Activated naive CD4-positive, alpha-beta T cell (primary cell): ENCODE measurements around the gene RBM28.
"Not testable (repeated sequence)": the region's sequence is repeated elsewhere in the genome, so short reads cannot be mapped to it uniquely, and the experiment has no call there.

Experiments
- DNase-seq, 4 experiments: peaks; one replicate each; lab custom pipeline; 2025; lab: John Stamatoyannopoulos, UW

Gene RBM28

DNA sequence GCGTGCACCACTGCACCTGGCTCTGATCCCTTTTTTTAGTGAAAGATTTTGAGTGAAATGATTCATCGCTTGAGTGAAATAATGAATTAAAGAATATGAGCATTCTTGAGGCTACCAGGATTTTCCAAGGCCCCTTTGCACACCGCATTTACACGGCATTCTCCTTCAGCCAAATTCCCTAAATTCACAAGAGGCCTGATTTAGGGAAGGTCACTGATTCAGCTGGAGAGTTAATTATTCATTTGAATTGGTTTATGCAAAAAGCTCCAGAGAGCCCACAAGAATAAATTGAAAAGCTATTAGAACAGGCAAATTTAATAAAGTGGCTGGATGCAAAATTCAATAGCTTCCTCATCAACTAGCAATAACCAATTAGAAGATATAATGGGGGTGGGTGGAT lies 56.2 kb downstream of the RBM28 start:
- DNase-seq, result no peak

- no peak for DNase-seq
These were observed 59.6 kb downstream of the RBM28 start for GRCh38 chr7:128284102-128284501.

GRCh38 chr7:128281605-128282380 lies 61.9 kb downstream of the RBM28 start:
- DNase-seq, result no peak

DNA sequence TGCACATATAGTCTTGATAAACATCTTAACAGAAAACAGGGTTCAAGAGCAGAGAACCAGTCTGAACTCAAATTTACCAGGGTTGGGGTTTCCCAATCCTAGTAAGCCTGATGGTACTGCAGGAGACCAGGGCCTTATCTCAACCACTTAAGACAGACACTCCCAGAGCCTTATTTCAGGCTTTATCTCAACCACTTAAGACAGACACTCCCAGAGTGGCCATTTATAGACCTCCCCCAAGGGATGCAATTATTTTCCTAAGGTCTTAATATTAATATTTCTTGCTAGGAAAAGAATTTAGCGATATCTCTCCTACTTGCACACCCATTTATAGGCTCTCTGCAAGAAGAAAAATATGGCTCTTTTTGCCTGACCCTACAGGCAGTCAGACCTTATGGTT lies 63.3 kb downstream of the RBM28 start:
- not testable (repeated sequence) for DNase-seq

DNA sequence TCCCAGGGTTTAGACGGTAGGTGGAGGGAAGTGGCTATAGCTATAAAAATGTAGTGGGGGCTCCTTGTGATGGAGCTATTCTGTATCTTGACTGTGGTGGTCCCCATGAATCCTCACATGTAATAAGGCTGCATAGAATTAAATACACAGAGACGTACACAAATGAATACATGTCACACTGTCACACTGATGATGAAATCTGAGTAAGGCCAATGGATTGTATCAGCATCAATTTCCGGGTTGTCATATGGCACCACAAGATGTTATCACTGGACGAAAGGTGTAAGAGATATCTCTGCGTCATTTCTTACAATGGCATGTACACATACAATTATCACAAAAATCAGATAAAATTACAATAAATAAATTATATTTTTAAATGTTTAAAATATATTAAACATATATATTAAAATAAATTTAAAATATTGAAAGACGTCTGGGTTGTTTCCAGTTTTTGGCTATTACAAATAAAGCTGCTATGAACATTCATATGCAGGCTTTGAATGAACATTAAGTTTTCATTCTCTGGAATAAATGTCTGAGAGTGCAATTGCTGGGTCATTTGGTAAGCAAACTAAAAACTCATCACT lies 64.5 kb downstream of the RBM28 start:
- no peak for DNase-seq

- no peak for DNase-seq
These were observed 65.3 kb downstream of the RBM28 start for GRCh38 chr7:128278366-128278765.

DNA sequence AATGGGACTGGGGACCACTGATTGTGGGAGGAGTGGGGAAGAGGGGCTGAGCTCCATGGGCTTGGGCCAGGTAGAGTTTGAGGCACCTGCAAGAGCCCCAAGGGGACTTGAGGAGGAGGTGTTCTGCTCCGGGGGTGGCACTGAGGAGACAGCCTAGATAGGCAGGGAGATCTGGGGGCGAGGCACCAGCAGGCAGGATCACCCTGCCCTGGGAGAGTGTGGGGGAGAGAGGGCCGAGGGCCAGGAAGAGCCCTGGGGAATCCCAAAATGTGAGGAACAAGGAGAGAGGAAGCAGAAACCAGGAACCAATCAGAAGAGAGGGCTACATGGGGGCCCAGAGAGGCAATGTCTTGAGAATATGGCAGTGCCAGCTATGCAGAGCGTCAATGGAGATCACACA lies 68.0 kb downstream of the RBM28 start:
- DNase-seq, result no peak

DNA sequence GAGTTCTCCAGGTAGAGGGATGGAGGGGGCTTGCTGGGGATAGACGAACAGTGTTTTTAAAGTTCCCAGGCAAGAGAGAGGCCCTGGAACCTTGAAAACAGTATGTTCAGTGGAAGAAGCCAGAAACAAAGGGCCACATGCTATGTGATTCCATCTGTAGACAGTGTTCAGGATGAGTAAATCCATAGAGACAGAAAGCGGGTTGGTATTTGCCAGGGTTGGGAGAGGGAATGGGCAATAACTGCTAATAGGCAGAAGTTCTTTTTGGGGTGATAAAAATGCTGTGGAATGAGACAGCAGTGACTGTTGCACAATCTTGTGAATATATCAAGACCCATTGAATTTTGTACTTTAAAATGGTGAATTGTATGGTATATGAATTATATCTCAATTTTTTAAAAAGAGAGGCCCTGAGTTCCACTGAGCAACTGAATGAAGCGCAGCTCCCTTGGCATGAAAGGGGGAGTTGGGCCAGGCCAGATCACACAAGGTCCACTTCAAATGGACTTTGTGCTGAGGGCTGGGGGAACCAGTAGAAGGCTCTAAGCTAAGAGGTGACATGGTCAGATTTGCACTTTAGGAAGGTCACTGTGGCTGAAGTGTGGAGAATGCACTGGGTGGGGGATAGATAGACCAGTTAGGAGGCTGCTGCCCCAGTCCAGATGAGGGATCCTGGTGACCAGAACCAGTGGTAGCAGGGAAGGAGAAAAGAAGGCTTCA lies 68.7 kb downstream of the RBM28 start:
- DNase-seq, result no peak

DNA sequence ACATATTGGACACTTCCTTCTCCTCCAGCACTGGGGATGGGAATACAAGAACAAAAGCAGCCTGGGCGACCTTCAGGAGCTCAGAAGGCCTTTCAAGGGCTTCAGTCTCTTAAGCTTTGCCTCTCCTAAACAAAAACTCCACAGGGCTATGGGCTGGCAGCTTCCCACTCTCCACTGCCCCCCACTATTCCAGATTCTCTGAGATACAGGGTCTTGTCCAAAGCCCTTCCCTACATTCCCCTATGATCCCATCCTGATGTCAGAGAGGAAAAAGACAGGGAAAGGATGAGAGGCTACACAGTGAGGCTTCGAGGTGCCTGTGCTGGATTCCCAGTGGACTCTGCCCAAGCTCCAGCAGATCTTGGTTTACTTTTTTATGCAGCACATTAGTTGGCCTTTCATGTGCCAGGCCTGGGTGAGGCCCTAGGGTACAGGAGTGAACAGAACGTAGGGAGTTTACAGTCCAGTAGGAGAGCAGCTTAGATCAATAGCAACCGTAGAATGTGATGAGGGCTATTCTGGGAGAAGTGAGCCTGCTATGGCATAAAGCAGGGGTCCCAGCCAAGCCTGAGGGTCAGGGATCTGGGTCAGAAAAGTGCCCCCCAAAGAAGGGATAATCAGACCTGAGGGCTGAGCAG lies 69.3 kb downstream of the RBM28 start:
- DNase-seq, result no peak

GRCh38 chr7:128271942-128272481 lies 71.7 kb downstream of the RBM28 start:
- DNase-seq, result no peak

DNA sequence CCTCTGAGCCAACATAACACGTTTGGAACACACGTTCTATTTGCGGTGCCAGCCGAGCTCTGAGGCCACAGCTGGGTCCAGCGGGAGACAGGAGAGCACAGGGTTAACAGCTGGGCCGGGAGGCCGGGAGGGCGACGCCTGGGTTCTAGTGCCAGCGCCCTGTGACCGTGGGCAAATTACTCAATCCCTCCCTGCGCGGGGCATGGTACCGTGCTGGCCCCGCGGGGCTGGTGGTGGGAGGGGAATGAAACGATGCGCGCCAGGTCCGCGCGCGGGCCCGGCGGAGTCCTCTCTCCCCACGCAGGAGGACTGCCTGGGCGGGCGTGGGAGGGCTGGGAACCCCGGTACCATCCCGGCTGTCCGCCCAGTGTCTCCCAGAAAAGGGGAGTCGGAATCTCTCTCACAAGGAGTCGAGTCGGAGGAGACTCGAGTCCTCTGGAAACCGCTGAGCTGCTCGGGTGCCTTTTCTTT lies 72.2 kb downstream of the RBM28 start:
- no peak for DNase-seq

GRCh38 chr7:128270826-128271272 lies 72.9 kb downstream of the RBM28 start:
- DNase-seq, result no peak

- DNase-seq, result no peak
These were observed 75.5 kb downstream of the RBM28 start for GRCh38 chr7:128268233-128268632.

- DNase-seq, result no peak
These were observed 76.1 kb downstream of the RBM28 start for GRCh38 chr7:128267595-128267924.

DNA sequence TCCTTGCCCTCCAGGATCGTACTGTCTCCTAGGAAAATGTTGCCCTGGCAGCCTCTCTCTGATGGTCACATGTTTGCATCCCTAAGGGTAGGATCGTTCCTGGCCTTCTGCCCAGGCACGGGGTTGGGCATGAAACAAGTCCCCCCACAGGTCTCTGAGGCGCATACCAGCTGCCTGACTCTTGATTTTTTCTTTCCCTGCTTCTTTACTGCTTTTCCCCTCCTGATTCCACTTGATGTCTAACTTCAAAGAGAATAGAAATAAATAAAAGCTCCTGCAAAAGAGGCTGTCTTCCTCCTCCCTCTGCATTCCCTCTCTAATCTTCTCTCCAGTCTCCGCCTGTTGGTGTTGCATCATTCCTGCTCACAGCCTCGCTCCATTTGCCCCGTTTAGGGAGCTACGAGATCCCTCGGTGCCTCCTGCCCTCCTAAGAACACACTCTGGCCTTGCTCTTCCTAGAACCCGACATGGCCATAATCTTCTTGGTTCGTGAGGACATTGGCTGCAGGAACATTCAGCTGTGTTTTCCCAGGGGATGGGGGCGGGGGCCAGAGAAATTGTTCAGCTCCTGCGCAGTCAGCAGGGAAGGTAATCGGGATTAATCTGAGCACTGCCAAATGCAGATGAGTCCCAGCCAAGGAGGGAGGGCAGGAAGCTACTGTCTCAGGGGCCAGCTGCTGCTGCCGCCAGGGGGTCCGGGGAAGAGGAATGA lies 76.7 kb downstream of the RBM28 start:
- no peak for DNase-seq

GRCh38 chr7:128266529-128266882 lies 77.2 kb downstream of the RBM28 start:
- DNase-seq, result no peak

DNA sequence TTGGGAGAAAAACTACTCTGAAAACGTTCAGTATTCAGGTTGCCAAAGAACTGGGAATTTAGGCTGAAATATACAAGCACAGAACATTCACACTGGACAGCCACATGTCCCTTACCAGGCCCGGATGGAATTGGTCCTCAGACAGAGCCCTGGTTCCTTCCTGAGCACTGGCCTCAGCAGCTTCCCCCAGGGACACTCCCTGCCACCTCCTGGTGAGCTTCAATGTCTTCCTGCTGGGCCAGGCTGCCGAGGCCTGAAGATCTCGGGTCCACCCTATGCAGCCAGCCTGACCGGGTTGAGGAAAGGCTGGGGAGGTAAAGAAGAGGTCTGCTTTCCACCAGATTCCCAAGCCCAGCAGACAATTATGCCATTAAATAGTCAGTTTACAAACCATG lies 77.8 kb downstream of the RBM28 start:
- DNase-seq, result no peak

DNA sequence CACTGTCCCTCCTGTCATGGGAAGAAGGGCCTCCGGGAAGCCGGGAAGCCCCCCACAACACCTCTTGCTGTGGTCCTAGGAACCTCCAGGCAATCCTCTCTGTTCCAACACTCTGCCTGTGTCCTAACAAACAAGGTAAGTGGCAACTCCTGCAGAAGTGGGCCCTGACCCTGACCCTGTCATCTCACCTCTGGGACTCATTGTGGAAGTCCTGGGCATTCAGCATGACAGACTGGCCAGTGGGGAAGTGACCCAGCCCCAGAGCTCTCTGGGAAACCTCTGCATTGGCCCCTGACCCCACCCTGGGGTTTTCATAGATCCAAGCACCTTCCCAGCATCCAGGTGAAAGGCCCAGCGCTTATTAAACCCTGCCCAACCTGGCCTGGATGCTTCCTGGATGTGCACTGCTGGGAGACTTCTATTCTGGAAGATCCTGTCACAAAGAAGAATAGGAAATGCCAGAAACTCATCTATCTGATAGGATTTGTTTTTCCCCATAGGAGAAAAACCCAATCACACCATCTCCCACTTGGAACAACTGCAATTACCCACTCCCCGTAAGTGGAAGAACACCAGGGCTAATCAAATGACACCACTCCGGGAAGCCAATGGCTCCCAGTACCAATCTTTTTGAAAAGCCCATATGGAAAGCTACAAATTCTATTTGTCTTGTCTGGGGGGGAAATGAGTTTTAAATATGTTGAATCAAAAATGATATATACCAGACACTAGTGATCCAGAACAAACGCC lies 78.4 kb downstream of the RBM28 start:
- no peak for DNase-seq

DNA sequence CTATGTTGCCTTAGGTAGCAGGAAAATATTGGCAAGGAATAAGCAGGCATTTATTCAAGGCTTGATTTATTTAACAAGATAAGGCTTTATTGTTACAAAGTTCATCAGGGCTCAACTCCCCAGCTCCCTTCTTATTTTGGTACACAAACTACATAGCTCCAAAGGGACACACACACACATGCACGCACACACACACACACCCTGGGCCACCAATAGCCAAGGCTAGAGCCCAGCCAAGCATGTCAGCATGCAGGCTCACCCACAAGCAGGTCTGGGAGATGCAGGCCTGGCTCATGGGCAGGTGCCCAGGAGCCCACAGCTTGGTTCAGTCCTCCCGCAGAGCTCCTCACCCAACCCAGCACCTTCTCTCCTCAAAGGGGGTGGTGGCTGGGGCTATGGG lies 79.2 kb downstream of the RBM28 start:
- DNase-seq, result no peak

GRCh38 chr7:128263420-128263819 lies 80.3 kb downstream of the RBM28 start:
- DNase-seq, result no peak
